H1 (cell line): ENCODE measurements around the gene LGALS16. TPM values are rescaled to one million over a fixed set of nuclear protein-coding genes. Genes with fewer than 3 reads are reported as not detected.

Experiments
- CTCF ChIA-PET: fragments of 300-600 bp; sonication (Branson Sonifier 250); formaldehyde crosslinking; loops from one replicate; lab custom pipeline; 2021; ENCODE audit not compliant: partially characterized antibody; lab: Charles Lee
- POLR2A ChIA-PET: fragments of 300-600 bp; sonication (Branson Sonifier 250); formaldehyde crosslinking; loops from one replicate; lab custom pipeline; 2021; ENCODE audit warnings: inconsistent platforms; ENCODE audit not compliant: partially characterized antibody; lab: Charles Lee
- DNase-seq, 2 experiments: peaks; one replicate each; pipeline versions ENCODE4 v3.0.0 to v3.0.0-alpha.2; 2010 to 2022; ENCODE audit warnings: low spot score in 2 of 2, low read depth in 1 of 2, mixed read lengths in 1 of 2
- FAIRE-seq: peaks from 2 replicates; lab custom pipeline; 2011; peaks lifted over from hg19 to GRCh38; lab: Jason Lieb, UNC
- H2AFZ ChIP-seq: 2 replicates; pipeline ENCODE4 v1.8.1; 2012; ENCODE audit warnings: low read length, inconsistent platforms
- H2AK5ac ChIP-seq: 2 replicates; pipeline ENCODE4 v1.6.1; 2013; ENCODE audit warnings: low read depth, low read length
- H2BK120ac ChIP-seq: replicated peaks from 2 replicates; pipeline ENCODE3; 2013; ENCODE audit warnings: low read depth, low read length, inconsistent platforms
- H2BK12ac ChIP-seq: 2 replicates; pipeline ENCODE4 v1.6.1; 2013; ENCODE audit warnings: low read depth, low read length
- H2BK15ac ChIP-seq: 2 replicates; pipeline ENCODE4 v1.6.1; 2013; ENCODE audit warnings: low read length
- H2BK20ac ChIP-seq: 2 replicates; pipeline ENCODE4 v1.6.1; 2013; ENCODE audit warnings: low read length
- H2BK5ac ChIP-seq: 2 replicates; pipeline ENCODE4 v1.6.1; 2013; ENCODE audit warnings: low read depth, low read length
- H3K14ac ChIP-seq: 2 replicates; pipeline ENCODE4 v1.6.1; 2013; ENCODE audit warnings: inconsistent platforms; ENCODE audit not compliant: insufficient read length
- H3K18ac ChIP-seq: 2 replicates; pipeline ENCODE4 v1.6.1; 2013; ENCODE audit warnings: low read length; ENCODE audit errors: extremely low read depth
- H3K23ac ChIP-seq: 2 replicates; pipeline ENCODE4 v1.6.1; 2013; ENCODE audit warnings: inconsistent platforms; ENCODE audit not compliant: insufficient read length
- H3K23me2 ChIP-seq: 2 replicates; pipeline ENCODE4 v1.6.1; 2013; ENCODE audit warnings: low read depth, low read length
- H3K27ac ChIP-seq: 2 replicates; pipeline ENCODE4 v1.6.1; 2011; ENCODE audit warnings: low read depth, low read length, inconsistent platforms
- H3K27me3 ChIP-seq, 4 experiments: replicated peaks in 1 of 4; 1 replicate in 1 of 4; 2 replicates in 3 of 4; pipeline versions ENCODE4 v1.6.1 to v1.8.1; 2011 to 2013; ENCODE audit warnings: low read length in 3 of 4, mild to moderate bottlenecking in 3 of 4, inconsistent platforms in 2 of 4, mixed read lengths in 2 of 4, moderate library complexity in 1 of 4; ENCODE audit not compliant: control insufficient read depth in 3 of 4, insufficient read depth in 3 of 4; ENCODE audit errors: extremely low read depth in 1 of 4
- H3K36me3 ChIP-seq, 4 experiments: 2 replicates each; pipeline versions ENCODE4 v1.6.1 to v1.8.1; 2011 to 2013; ENCODE audit warnings: mild to moderate bottlenecking in 4 of 4, low read length in 3 of 4, moderate library complexity in 2 of 4, control low read depth in 1 of 4, inconsistent platforms in 1 of 4; ENCODE audit not compliant: insufficient read depth in 4 of 4, control insufficient read depth in 2 of 4
- H3K4ac ChIP-seq: replicated peaks from 2 replicates; pipeline ENCODE3; 2013; ENCODE audit warnings: low read length, low read depth, mixed read lengths, inconsistent platforms; ENCODE audit not compliant: insufficient read length
- H3K4me1 ChIP-seq, 4 experiments: replicated peaks in 1 of 4; 1 replicate in 1 of 4; 2 replicates in 3 of 4; pipeline versions ENCODE4 v1.6.1 to v1.8.1; 2011 to 2013; ENCODE audit warnings: low read length in 3 of 4, inconsistent platforms in 2 of 4, mixed read lengths in 1 of 4; ENCODE audit not compliant: insufficient read depth in 4 of 4, control insufficient read depth in 3 of 4
- H3K4me2 ChIP-seq, 2 experiments: 2 replicates each; pipeline versions ENCODE4 v1.6.1 to v1.8.1; 2011 to 2013; ENCODE audit warnings: low read depth in 2 of 2, low read length in 2 of 2, control low read depth in 1 of 2, inconsistent platforms in 1 of 2, mild to moderate bottlenecking in 1 of 2; ENCODE audit not compliant: insufficient read depth in 1 of 2
- H3K4me3 ChIP-seq, 4 experiments: fragments of 200-600, 300-600 bp in 1 of 4; sonication (generic), shearing (Covaris generic), sonication (Bioruptor Twin) in 1 of 4; 2 replicates each; pipeline versions ENCODE4 v1.5.1 to v1.8.1; 2011 to 2016; ENCODE audit warnings: low read length in 4 of 4, low read depth in 3 of 4, control low read depth in 2 of 4, inconsistent platforms in 2 of 4, mild to moderate bottlenecking in 2 of 4, mixed read lengths in 1 of 4, moderate library complexity in 1 of 4; ENCODE audit not compliant: insufficient read depth in 2 of 4; ENCODE audit errors: extremely low read depth in 1 of 4
- H3K56ac ChIP-seq: replicated peaks from 2 replicates; pipeline ENCODE3; 2013; ENCODE audit warnings: low read depth, mild to moderate bottlenecking, mixed read lengths, low read length, inconsistent platforms; ENCODE audit not compliant: insufficient read length
- H3K79me1 ChIP-seq: 2 replicates; pipeline ENCODE4 v1.6.1; 2013; ENCODE audit warnings: low read depth, low read length, control low read depth
- H3K79me2 ChIP-seq, 2 experiments: 2 replicates each; pipeline versions ENCODE4 v1.6.1 to v1.8.1; 2012 to 2013; ENCODE audit warnings: low read length in 2 of 2, mild to moderate bottlenecking in 2 of 2, inconsistent platforms in 1 of 2; ENCODE audit not compliant: insufficient read depth in 2 of 2, control insufficient read depth in 1 of 2
- H3K9ac ChIP-seq, 4 experiments: replicated peaks in 1 of 4; 1 replicate in 1 of 4; 2 replicates in 3 of 4; pipeline versions ENCODE4 v1.6.1 to v1.8.1; 2011 to 2013; ENCODE audit warnings: low read depth in 3 of 4, low read length in 3 of 4, control low read depth in 2 of 4, mild to moderate bottlenecking in 2 of 4, moderate library complexity in 2 of 4, inconsistent platforms in 1 of 4; ENCODE audit errors: extremely low read depth in 1 of 4
- H3K9me3 ChIP-seq, 2 experiments: 2 replicates each; pipeline versions ENCODE4 v1.6.1 to v1.8.1; 2012 to 2013; ENCODE audit warnings: mild to moderate bottlenecking in 2 of 2, moderate library complexity in 2 of 2, control low read depth in 1 of 2, inconsistent platforms in 1 of 2, low read depth in 1 of 2, low read length in 1 of 2, mixed read lengths in 1 of 2; ENCODE audit not compliant: insufficient read depth in 2 of 2
- H4K20me1 ChIP-seq, 2 experiments: replicated peaks in 1 of 2; 2 replicates each; pipeline versions ENCODE3 to v1.8.1; 2011 to 2013; ENCODE audit warnings: inconsistent platforms in 2 of 2, low read length in 2 of 2, mild to moderate bottlenecking in 1 of 2; ENCODE audit not compliant: insufficient read depth in 2 of 2, control insufficient read depth in 1 of 2
- H4K5ac ChIP-seq: 2 replicates; pipeline ENCODE4 v1.6.1; 2013; ENCODE audit warnings: low read length, low read depth, mixed read lengths, inconsistent platforms; ENCODE audit not compliant: insufficient read length
- H4K8ac ChIP-seq: 2 replicates; pipeline ENCODE4 v1.8.0; 2013; ENCODE audit warnings: mild to moderate bottlenecking, moderate library complexity, low read length, inconsistent platforms; ENCODE audit not compliant: insufficient read depth; ENCODE audit errors: extremely low read depth
- H4K91ac ChIP-seq: replicated peaks from 2 replicates; pipeline ENCODE3; 2013; ENCODE audit warnings: low read length, mixed read lengths, inconsistent platforms; ENCODE audit not compliant: insufficient read length
- CHD1 ChIP-seq: IDR thresholded peaks from 2 replicates; pipeline ENCODE4 v1.6.1; 2012; ENCODE audit warnings: low read depth, low read length, improper control_type of control experiment
- CREB1 ChIP-seq: IDR thresholded peaks from 2 replicates; pipeline ENCODE4 v1.6.1; 2012; ENCODE audit warnings: inconsistent platforms
- GTF2F1 ChIP-seq: IDR thresholded peaks from 2 replicates; pipeline ENCODE4 v1.6.1; 2012; ENCODE audit warnings: low read depth, low read length, improper control_type of control experiment, borderline replicate concordance
- HDAC6 ChIP-seq: IDR thresholded peaks from one replicate; pipeline ENCODE4 v1.7.1; 2012; ENCODE audit warnings: low read depth, mild to moderate bottlenecking, inconsistent platforms, low read length, moderate library complexity
- MAFK ChIP-seq: IDR thresholded peaks from 2 replicates; pipeline ENCODE4 v1.6.1; 2012; ENCODE audit warnings: low read depth, mild to moderate bottlenecking, improper control_type of control experiment, low read length
- RFX5 ChIP-seq: IDR thresholded peaks from 2 replicates; pipeline ENCODE4 v1.6.1; 2011; ENCODE audit warnings: low read depth, low read length, improper control_type of control experiment, borderline replicate concordance
- RNF2 ChIP-seq: fragments of 200-900, 300-1000 bp; sonication (generic); IDR thresholded peaks from 2 replicates; pipeline ENCODE4 v1.7.1; 2016; ENCODE audit warnings: borderline replicate concordance, low read depth, mild to moderate bottlenecking, antibody characterized with exemption, low read length; ENCODE audit not compliant: poor library complexity, severe bottlenecking; ENCODE audit errors: missing control alignments
- SIRT6 ChIP-seq: IDR thresholded peaks from one replicate; pipeline ENCODE4 v1.7.1; 2012; ENCODE audit warnings: low read length, inconsistent platforms
- SUZ12 ChIP-seq: fragments of 200-600 bp; sonication (generic); IDR thresholded peaks from 2 replicates; pipeline ENCODE4 v1.6.1; 2012; ENCODE audit warnings: mild to moderate bottlenecking, inconsistent platforms, low read length, moderate library complexity, mixed read lengths
- WGBS, 2 experiments: shearing (Covaris generic) in 1 of 2; methylation state at CpG; one replicate each; pipeline versions ENCODE4 v1.1.6 to v1.1.7; 2013 to 2015; ENCODE audit warnings: low lambda C conversion rate in 2 of 2, mixed read lengths in 2 of 2, inconsistent platforms in 1 of 2, low coverage in 1 of 2, missing lambda C conversion rate in 1 of 2; ENCODE audit not compliant: insufficient replicate concordance in 2 of 2, insufficient coverage in 1 of 2, insufficient read length in 1 of 2; ENCODE audit errors: extremely low coverage in 1 of 2, missing lambda C conversion rate in 1 of 2; 5-methylcytosine and 5-hydroxymethylcytosine counted together
- polyA plus RNA-seq, 7 experiments: library from polyadenylated mRNA; depleted of rRNA in 3 of 7; stranded (reverse) in 5 of 7; unstranded in 2 of 7; fragments of >200 nt in 5 of 7; fragments of 200-250 nt in 2 of 7; gene quantifications; 1 replicate in 5 of 7; 2 replicates in 1 of 7; 4 replicates in 1 of 7; pipeline versions ENCODE4 v1.2.1 to v1.2.3, GENCODE V29; 2011 to 2013; ENCODE audit warnings: missing spikeins in 2 of 7, mixed read lengths in 2 of 7
- total RNA-seq: library from RNA; stranded (reverse); fragmentation: NEBNext Ultra II Directional; extraction: Animal tissue kit (Norgen Biotek cat#: 25700); gene quantifications from 2 replicates; pipeline ENCODE4 v1.2.1, GENCODE V29; 2021

LGALS16 gene
- total and polyA plus RNA-seq, 2 of the 8 experiments (the other 6 are each of a cell fraction or from before 2014, with no cell fraction given), result not detected

DNA sequence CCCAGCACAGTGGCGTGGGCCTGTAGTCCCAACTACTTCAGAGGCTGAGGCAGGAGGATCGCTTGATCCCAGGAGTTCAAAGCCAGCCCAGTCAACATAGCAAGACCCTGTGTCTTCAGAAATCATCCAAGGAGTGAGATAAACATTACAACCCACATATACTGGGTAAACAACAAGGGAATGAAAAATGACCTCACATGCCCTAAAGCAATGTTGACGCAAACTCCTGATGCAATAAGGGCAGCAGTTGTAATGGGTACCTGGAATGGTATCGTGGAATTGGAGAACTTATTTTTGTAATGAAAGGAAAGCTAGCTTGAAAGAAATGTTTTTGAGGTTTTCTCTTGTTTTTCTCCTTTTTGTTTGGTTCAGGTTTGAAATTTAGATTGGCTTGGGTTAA is 24.5 kb upstream of the LGALS16 start:
- DNase-seq (no peak), FAIRE-seq (no peak)
- H3K56ac ChIP-seq, result no peak overlapping the region
- H3K36me3 ChIP-seq, result no peaks in the 10 kb centered on the region
- H3K79me2 ChIP-seq, result no peaks in the 10 kb centered on the region
- H3K23ac ChIP-seq, result no peak overlapping the region
- H3K9ac ChIP-seq, result no peak overlapping the region
- H3K9me3 ChIP-seq, result no peaks in the 10 kb centered on the region
- no peak overlapping the region for H4K8ac ChIP-seq
- H4K20me1 ChIP-seq, result no peaks in the 10 kb centered on the region
- no peak overlapping the region for H2AK5ac ChIP-seq
- H3K4ac ChIP-seq, result no peak overlapping the region
- H2BK5ac ChIP-seq, result peak overlapping the region; percentile 85
- no peak overlapping the region for H3K18ac ChIP-seq
- H4K91ac ChIP-seq, result no peak overlapping the region
- no peaks in the 10 kb centered on the region for H3K23me2 ChIP-seq
- ChIA-PET POLR2A (no interaction called here), CTCF (no interaction called here)
- no peak overlapping the region for H2BK15ac ChIP-seq
- H3K4me3 ChIP-seq, result no peak overlapping the region
- H2BK20ac ChIP-seq, result 0 out of 2 replicates have a peak overlapping the region, but pooled peaks have one; percentile 63
- TF ChIP-seq MAFK (no peak), RNF2 (no peak), HDAC6 (no peak), RFX5 (no peak), GTF2F1 (no peak), CHD1 (no peak), SUZ12 (no peak), SIRT6 (no peak), CREB1 (no peak)
- H3K27me3 ChIP-seq, result no peaks in the 10 kb centered on the region
- H2BK120ac ChIP-seq, result no peak overlapping the region
- H3K4me2 ChIP-seq, result no peak overlapping the region
- H3K4me1 ChIP-seq, result peaks cover 0 to 2% (median 0%) of the 10 kb centered on the region in 4 experiments; a peak in 1 of 7 replicates
- H4K5ac ChIP-seq, result no peak overlapping the region
- H2BK12ac ChIP-seq, result peak overlapping the region; percentile 88; the same call in 1 of the 2 replicates
- no peak overlapping the region for H3K14ac ChIP-seq
- peak overlapping the region; percentile 10; the same call in 1 of the 2 replicates for H2AFZ ChIP-seq
- no peak overlapping the region for H3K27ac ChIP-seq
- H3K79me1 ChIP-seq, result no peaks in the 10 kb centered on the region
- 92% methylated on average over 4 of the region's 4 CpGs; no CpG with 5 or more reads in 1 of the 2 experiments for WGBS, 2 experiments
